GM12878 (cell line): ENCODE measurements around the gene GAMT. TPM values are rescaled to one million over a fixed set of nuclear protein-coding genes. Genes with fewer than 3 reads are reported as not detected.

Experiments used
- ATAC-seq: fragments of 200-7000 bp; cut with Tn5 transposase; 3 replicates; pipeline ENCODE4 v1.9.1; 2020; ENCODE audit warnings: mild to moderate bottlenecking, moderate library complexity
- BruUV-seq: library from RNA; stranded (reverse); fragments of 400-500 nt; replicated peaks from 2 replicates; lab custom pipeline; 2021; lab: Mats Ljungman, UMichigan
- CTCF ChIA-PET: fragments of 300-600 bp; sonication (Branson Sonifier 250); formaldehyde crosslinking; extraction: SDS; loops from one replicate; lab custom pipeline; 2021; ENCODE audit warnings: inconsistent platforms; lab: Yijun Ruan, JAX
- POLR2A ChIA-PET: fragments of 350-600 bp; formaldehyde crosslinking; extraction: SDS; loops from one replicate; lab custom pipeline; 2021; ENCODE audit warnings: inconsistent platforms; lab: Charles Lee
- RAD21 ChIA-PET: fragments of 300-600 bp; sonication (Branson Sonifier 250); formaldehyde crosslinking; loops from one replicate; lab custom pipeline; 2023; ENCODE audit warnings: antibody characterized with exemption; ENCODE audit not compliant: unreplicated experiment; lab: Charles Lee
- SMC1A ChIA-PET: fragments of 300-600 bp; sonication (Branson Sonifier 250); formaldehyde crosslinking; loops from one replicate; lab custom pipeline; 2023; ENCODE audit not compliant: unreplicated experiment, uncharacterized antibody; lab: Charles Lee
- DNase-seq: peaks from one replicate; pipeline ENCODE4 v3.0.0-alpha.2; 2011; ENCODE audit warnings: low read depth, low spot score
- FAIRE-seq: peaks from 3 replicates; lab custom pipeline; 2011; peaks lifted over from hg19 to GRCh38; lab: Jason Lieb, UNC
- H2AFZ ChIP-seq: 2 replicates; pipeline ENCODE4 v1.6.0; 2011; ENCODE audit warnings: low read depth, low read length, control low read depth; ENCODE audit not compliant: control insufficient read depth
- H3K27ac ChIP-seq: 2 replicates; pipeline ENCODE4 v1.5.1; 2011; ENCODE audit warnings: control low read depth; ENCODE audit not compliant: control insufficient read depth, insufficient read depth
- H3K27me3 ChIP-seq, 2 experiments: replicated peaks in 1 of 2; 2 replicates each; pipeline versions ENCODE4 v1.6.0 to v1.6.1; 2011; ENCODE audit warnings: low read length in 1 of 2; ENCODE audit not compliant: control insufficient read depth in 2 of 2, insufficient read depth in 2 of 2
- H3K36me3 ChIP-seq, 2 experiments: 2 replicates each; pipeline ENCODE4 v1.5.1; 2011; ENCODE audit warnings: low read length in 1 of 2; ENCODE audit not compliant: control insufficient read depth in 2 of 2, insufficient read depth in 2 of 2
- H3K4me1 ChIP-seq: 2 replicates; pipeline ENCODE4 v1.6.1; 2011; ENCODE audit warnings: mild to moderate bottlenecking, low read length, moderate library complexity, mixed read lengths; ENCODE audit not compliant: control insufficient read depth, insufficient read depth
- H3K4me2 ChIP-seq: 2 replicates; pipeline ENCODE4 v1.6.0; 2011; ENCODE audit warnings: control low read depth; ENCODE audit not compliant: control insufficient read depth, insufficient read depth
- H3K4me3 ChIP-seq: fragments of 200-600 bp; sonication (generic); 2 replicates; pipeline ENCODE4 v1.5.1; 2016
- H3K79me2 ChIP-seq: 2 replicates; pipeline ENCODE4 v1.6.0; 2011; ENCODE audit warnings: low read length; ENCODE audit not compliant: control insufficient read depth, insufficient read depth
- H3K9ac ChIP-seq: 2 replicates; pipeline ENCODE4 v1.8.0; 2011; ENCODE audit warnings: low read length, control low read depth, mixed read lengths; ENCODE audit not compliant: control insufficient read depth, insufficient read depth
- H3K9me3 ChIP-seq: replicated peaks from 3 replicates; pipeline ENCODE4 v1.5.1; 2011; ENCODE audit warnings: mild to moderate bottlenecking, low read length; ENCODE audit not compliant: control insufficient read depth, insufficient read depth
- H4K20me1 ChIP-seq: 2 replicates; pipeline ENCODE4 v1.6.0; 2011; ENCODE audit not compliant: control insufficient read depth, insufficient read depth
- BHLHE40 ChIP-seq, 2 experiments: fragments of 450-650 bp in 1 of 2; IDR thresholded peaks; 2 replicates each; pipeline ENCODE4 v1.6.1; 2011 to 2017; ENCODE audit warnings: low read depth in 2 of 2, borderline replicate concordance in 1 of 2, improper control_type of control experiment in 1 of 2, low read length in 1 of 2, mild to moderate bottlenecking in 1 of 2
- CBX5 ChIP-seq: sonication (generic); IDR thresholded peaks from 2 replicates; pipeline ENCODE4 v1.6.1; 2016; ENCODE audit warnings: low read depth, moderate library complexity, mild to moderate bottlenecking, inconsistent platforms
- CREB1 ChIP-seq: IDR thresholded peaks from 2 replicates; pipeline ENCODE4 v1.6.1; 2012; ENCODE audit warnings: low read depth, mild to moderate bottlenecking, inconsistent platforms
- CREM ChIP-seq: IDR thresholded peaks from 2 replicates; pipeline ENCODE4 v1.6.1; 2014; ENCODE audit warnings: antibody characterized with exemption, low read depth
- EGR1 ChIP-seq, 2 experiments: IDR thresholded peaks; 1 replicate in 1 of 2; 2 replicates in 1 of 2; pipeline ENCODE4 v1.6.1; 2011 to 2012; ENCODE audit warnings: low read depth in 2 of 2, low read length in 2 of 2, borderline replicate concordance in 1 of 2, mild to moderate bottlenecking in 1 of 2, moderate library complexity in 1 of 2
- EZH2 ChIP-seq: IDR thresholded peaks from 2 replicates; pipeline ENCODE4 v1.6.1; 2012; ENCODE audit warnings: low read depth, mild to moderate bottlenecking, control low read depth, inconsistent platforms, low read length, borderline replicate concordance; ENCODE audit not compliant: control insufficient read depth
- GABPA ChIP-seq: IDR thresholded peaks from 2 replicates; pipeline ENCODE4 v1.6.1; 2014; ENCODE audit warnings: antibody characterized with exemption, low read depth, mild to moderate bottlenecking, inconsistent platforms
- JUNB ChIP-seq: IDR thresholded peaks from 2 replicates; pipeline ENCODE4 v1.6.1; 2016; ENCODE audit warnings: antibody characterized with exemption, mild to moderate bottlenecking
- NR2C1 ChIP-seq: fragments of 450-650 bp; IDR thresholded peaks from 2 replicates; pipeline ENCODE4 v1.6.1; 2017; ENCODE audit warnings: antibody characterized with exemption, mild to moderate bottlenecking, moderate library complexity
- PAX8 ChIP-seq: fragments of 450-650 bp; IDR thresholded peaks from 2 replicates; pipeline ENCODE4 v1.6.1; 2017; ENCODE audit warnings: mild to moderate bottlenecking, moderate library complexity
- SIX5 ChIP-seq: IDR thresholded peaks from 2 replicates; pipeline ENCODE4 v1.6.1; 2011; ENCODE audit warnings: mild to moderate bottlenecking, low read depth, low read length, moderate library complexity; ENCODE audit not compliant: severe bottlenecking
- SMAD1 ChIP-seq: fragments of 450-650 bp; IDR thresholded peaks from 2 replicates; pipeline ENCODE4 v1.6.1; 2018; ENCODE audit warnings: mild to moderate bottlenecking, low read depth; ENCODE audit not compliant: partially characterized antibody
- SRF ChIP-seq, 2 experiments: IDR thresholded peaks; 2 replicates each; pipeline ENCODE4 v1.6.1; 2011; ENCODE audit warnings: low read depth in 2 of 2, low read length in 2 of 2, mild to moderate bottlenecking in 1 of 2, moderate library complexity in 1 of 2
- SUZ12 ChIP-seq: fragments of 200-600 bp; sonication (generic); IDR thresholded peaks from one replicate; pipeline ENCODE4 v1.6.1; 2018; ENCODE audit warnings: antibody characterized with exemption, mild to moderate bottlenecking; ENCODE audit not compliant: unreplicated experiment
- TCF3 ChIP-seq: IDR thresholded peaks from 2 replicates; pipeline ENCODE4 v1.6.1; 2012; ENCODE audit warnings: low read depth, mild to moderate bottlenecking, low read length, borderline replicate concordance; ENCODE audit not compliant: insufficient read depth
- WGBS: methylation state at CpG from one replicate; pipeline ENCODE4 v1.1.6; 2016; ENCODE audit warnings: low lambda C conversion rate; ENCODE audit not compliant: insufficient replicate concordance, insufficient coverage; ENCODE audit errors: missing lambda C conversion rate; 5-methylcytosine and 5-hydroxymethylcytosine counted together
- in situ Hi-C: fragments of 300-500 bp; cut with MboI; formaldehyde crosslinking; loops from 9 replicates; pipeline ENCODE4 v1.14.3; 2018; ENCODE audit warnings: mixed read lengths
- intact Hi-C: fragments of 100-400 bp; cut with micrococcal nuclease; formaldehyde crosslinking; loops from one replicate; pipeline ENCODE4 v1.14.2; 2022; ENCODE audit not compliant: unreplicated experiment
- polyA plus RNA-seq, 11 experiments: library from polyadenylated mRNA; depleted of rRNA in 4 of 11; unstranded in 6 of 11; stranded (reverse) in 5 of 11; fragments of >200 nt; fragmentation: Nextera tagmentation in 4 of 11; fragmentation: Illumina TruSeq in 1 of 11; extraction: Ambion mirVana in 4 of 11; extraction: Trizol in 1 of 11; gene quantifications; 1 replicate in 1 of 11; 2 replicates in 10 of 11; pipeline versions ENCODE4 v1.2.1 to v1.2.3, GENCODE V29; 2011 to 2016; ENCODE audit warnings: inconsistent platforms in 2 of 11, missing spikeins in 2 of 11, low read depth in 1 of 11
- total RNA-seq, 4 experiments: library from RNA; depleted of rRNA in 3 of 4; stranded (reverse); fragments of >200 nt in 3 of 4; fragmentation: Illumina TruSeq in 1 of 4; extraction: Trizol in 1 of 4; gene quantifications; 2 replicates each; pipeline versions ENCODE4 v1.2.1 to v1.2.3, GENCODE V29; 2013 to 2021
- TF ChIP-seq, protein P1 (sequence below): fragments of 150-350 bp; IDR thresholded peaks from 2 replicates; pipeline ENCODE4 v1.6.1; 2014; ENCODE audit warnings: mild to moderate bottlenecking, low read depth, low read length
- TF ChIP-seq, protein P2 (sequence below): fragments of 450-650 bp; IDR thresholded peaks from 2 replicates; pipeline ENCODE4 v1.6.1; 2017; ENCODE audit warnings: mild to moderate bottlenecking, moderate library complexity
- TF ChIP-seq, protein P3 (sequence below): IDR thresholded peaks from 2 replicates; pipeline ENCODE4 v1.6.1; 2012; ENCODE audit warnings: low read depth, low read length, improper control_type of control experiment

Gene GAMT
- total and polyA plus RNA-seq, 10 of the 15 experiments (the other 5 are each of a cell fraction or from before 2014, with no cell fraction given), result 1.6 to 131 (median 38.8) TPM

DNA sequence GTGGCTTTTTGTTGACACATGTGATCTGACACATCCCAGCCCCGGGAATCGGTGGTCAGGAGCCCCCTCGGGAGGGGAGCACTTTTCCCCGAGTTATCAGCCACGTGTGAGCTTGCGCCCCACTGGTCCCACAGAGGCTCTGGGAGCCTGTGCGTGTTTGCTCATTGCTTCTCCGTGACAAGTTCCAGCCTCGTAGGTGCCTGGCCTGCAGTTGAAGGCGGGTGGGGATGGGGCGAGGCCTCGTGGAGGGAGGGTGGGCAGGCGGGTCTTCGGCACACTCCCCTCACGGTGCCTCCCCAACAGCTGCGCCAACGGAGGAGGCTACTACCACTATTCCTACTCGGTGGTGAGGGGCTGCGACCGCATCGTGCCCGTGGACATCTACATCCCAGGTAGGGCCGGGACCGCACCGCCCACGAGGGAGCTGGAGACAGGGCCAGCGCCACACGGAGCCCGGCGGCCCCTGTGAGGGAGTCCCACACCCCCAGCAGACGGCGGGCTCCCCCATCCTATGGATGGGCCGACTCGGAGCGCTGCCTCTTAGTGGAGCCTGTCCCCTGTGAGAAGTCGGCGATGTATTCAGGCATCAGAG is 8.3 kb downstream of the GAMT start:
- in situ Hi-C loops, result no loop called here
- H3K9me3 ChIP-seq, result no peaks in the 10 kb centered on the region
- RAD21 ChIA-PET, result no interaction called here
- no peak for DNase-seq
- H3K4me2 ChIP-seq, result no peak overlapping the region
- H3K27me3 ChIP-seq, result no peaks in the 10 kb centered on the region
- H3K36me3 ChIP-seq, result peaks cover 10% of the 10 kb centered on the region in 2 experiments
- H3K9ac ChIP-seq, result no peak overlapping the region
- no peak for FAIRE-seq
- no peaks in the 10 kb centered on the region for H4K20me1 ChIP-seq
- intact Hi-C loops, result no loop called here
- no peak overlapping the region for H2AFZ ChIP-seq
- H3K4me1 ChIP-seq, result no peaks in the 10 kb centered on the region
- POLR2A ChIA-PET, result interaction anchor here (0.5 kb wide), 1 partner anchor 301 kb away, joined by 4 read pairs; no protein-coding TSS in a partner anchor
- no peak for ATAC-seq
- H3K4me3 ChIP-seq, result no peak overlapping the region
- no TSS peak for BruUV-seq
- no peak overlapping the region for H3K27ac ChIP-seq
- CTCF ChIA-PET, result no interaction called here
- SMC1A ChIA-PET, result no interaction called here
- WGBS, result 93% methylated on average over 36 of the region's 37 CpGs
- no peaks in the 10 kb centered on the region for H3K79me2 ChIP-seq
- TF ChIP-seq PAX8 (no peak), GABPA (no peak), SIX5 (no peak), SRF (IDR thresholded peaks at IDR 0.05; ENCODE audit: low read depth in 2 of 2, low read length in 2 of 2) (no peak), JUNB (no peak), SUZ12 (no peak), CREB1 (no peak), EZH2 (no peak), EGR1 (IDR thresholded peaks at IDR 0.05; ENCODE audit: borderline replicate concordance in 1 of 2, low read depth in 2 of 2, low read length in 2 of 2) (no peak), BHLHE40 (IDR thresholded peaks at IDR 0.05; ENCODE audit: borderline replicate concordance in 1 of 2, low read depth in 2 of 2, low read length in 1 of 2) (no peak), CBX5 (no peak), SMAD1 (no peak), TCF3 (no peak), CREM (no peak), NR2C1 (no peak)
- TF ChIP-seq, protein P1, sequence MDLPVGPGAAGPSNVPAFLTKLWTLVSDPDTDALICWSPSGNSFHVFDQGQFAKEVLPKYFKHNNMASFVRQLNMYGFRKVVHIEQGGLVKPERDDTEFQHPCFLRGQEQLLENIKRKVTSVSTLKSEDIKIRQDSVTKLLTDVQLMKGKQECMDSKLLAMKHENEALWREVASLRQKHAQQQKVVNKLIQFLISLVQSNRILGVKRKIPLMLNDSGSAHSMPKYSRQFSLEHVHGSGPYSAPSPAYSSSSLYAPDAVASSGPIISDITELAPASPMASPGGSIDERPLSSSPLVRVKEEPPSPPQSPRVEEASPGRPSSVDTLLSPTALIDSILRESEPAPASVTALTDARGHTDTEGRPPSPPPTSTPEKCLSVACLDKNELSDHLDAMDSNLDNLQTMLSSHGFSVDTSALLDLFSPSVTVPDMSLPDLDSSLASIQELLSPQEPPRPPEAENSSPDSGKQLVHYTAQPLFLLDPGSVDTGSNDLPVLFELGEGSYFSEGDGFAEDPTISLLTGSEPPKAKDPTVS, result no peak
- TF ChIP-seq, protein P2, sequence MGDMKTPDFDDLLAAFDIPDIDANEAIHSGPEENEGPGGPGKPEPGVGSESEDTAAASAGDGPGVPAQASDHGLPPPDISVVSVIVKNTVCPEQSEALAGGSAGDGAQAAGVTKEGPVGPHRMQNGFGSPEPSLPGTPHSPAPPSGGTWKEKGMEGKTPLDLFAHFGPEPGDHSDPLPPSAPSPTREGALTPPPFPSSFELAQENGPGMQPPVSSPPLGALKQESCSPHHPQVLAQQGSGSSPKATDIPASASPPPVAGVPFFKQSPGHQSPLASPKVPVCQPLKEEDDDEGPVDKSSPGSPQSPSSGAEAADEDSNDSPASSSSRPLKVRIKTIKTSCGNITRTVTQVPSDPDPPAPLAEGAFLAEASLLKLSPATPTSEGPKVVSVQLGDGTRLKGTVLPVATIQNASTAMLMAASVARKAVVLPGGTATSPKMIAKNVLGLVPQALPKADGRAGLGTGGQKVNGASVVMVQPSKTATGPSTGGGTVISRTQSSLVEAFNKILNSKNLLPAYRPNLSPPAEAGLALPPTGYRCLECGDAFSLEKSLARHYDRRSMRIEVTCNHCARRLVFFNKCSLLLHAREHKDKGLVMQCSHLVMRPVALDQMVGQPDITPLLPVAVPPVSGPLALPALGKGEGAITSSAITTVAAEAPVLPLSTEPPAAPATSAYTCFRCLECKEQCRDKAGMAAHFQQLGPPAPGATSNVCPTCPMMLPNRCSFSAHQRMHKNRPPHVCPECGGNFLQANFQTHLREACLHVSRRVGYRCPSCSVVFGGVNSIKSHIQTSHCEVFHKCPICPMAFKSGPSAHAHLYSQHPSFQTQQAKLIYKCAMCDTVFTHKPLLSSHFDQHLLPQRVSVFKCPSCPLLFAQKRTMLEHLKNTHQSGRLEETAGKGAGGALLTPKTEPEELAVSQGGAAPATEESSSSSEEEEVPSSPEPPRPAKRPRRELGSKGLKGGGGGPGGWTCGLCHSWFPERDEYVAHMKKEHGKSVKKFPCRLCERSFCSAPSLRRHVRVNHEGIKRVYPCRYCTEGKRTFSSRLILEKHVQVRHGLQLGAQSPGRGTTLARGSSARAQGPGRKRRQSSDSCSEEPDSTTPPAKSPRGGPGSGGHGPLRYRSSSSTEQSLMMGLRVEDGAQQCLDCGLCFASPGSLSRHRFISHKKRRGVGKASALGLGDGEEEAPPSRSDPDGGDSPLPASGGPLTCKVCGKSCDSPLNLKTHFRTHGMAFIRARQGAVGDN, result no peak
- TF ChIP-seq, protein P3, sequence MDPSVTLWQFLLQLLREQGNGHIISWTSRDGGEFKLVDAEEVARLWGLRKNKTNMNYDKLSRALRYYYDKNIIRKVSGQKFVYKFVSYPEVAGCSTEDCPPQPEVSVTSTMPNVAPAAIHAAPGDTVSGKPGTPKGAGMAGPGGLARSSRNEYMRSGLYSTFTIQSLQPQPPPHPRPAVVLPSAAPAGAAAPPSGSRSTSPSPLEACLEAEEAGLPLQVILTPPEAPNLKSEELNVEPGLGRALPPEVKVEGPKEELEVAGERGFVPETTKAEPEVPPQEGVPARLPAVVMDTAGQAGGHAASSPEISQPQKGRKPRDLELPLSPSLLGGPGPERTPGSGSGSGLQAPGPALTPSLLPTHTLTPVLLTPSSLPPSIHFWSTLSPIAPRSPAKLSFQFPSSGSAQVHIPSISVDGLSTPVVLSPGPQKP, result no peak
